ENCODE results near the gene TAF1L.
"Not testable (repeated sequence)": the region's sequence is repeated elsewhere in the genome, so short reads cannot be mapped to it uniquely, and the experiment has no call there.

Gene TAF1L, protein sequence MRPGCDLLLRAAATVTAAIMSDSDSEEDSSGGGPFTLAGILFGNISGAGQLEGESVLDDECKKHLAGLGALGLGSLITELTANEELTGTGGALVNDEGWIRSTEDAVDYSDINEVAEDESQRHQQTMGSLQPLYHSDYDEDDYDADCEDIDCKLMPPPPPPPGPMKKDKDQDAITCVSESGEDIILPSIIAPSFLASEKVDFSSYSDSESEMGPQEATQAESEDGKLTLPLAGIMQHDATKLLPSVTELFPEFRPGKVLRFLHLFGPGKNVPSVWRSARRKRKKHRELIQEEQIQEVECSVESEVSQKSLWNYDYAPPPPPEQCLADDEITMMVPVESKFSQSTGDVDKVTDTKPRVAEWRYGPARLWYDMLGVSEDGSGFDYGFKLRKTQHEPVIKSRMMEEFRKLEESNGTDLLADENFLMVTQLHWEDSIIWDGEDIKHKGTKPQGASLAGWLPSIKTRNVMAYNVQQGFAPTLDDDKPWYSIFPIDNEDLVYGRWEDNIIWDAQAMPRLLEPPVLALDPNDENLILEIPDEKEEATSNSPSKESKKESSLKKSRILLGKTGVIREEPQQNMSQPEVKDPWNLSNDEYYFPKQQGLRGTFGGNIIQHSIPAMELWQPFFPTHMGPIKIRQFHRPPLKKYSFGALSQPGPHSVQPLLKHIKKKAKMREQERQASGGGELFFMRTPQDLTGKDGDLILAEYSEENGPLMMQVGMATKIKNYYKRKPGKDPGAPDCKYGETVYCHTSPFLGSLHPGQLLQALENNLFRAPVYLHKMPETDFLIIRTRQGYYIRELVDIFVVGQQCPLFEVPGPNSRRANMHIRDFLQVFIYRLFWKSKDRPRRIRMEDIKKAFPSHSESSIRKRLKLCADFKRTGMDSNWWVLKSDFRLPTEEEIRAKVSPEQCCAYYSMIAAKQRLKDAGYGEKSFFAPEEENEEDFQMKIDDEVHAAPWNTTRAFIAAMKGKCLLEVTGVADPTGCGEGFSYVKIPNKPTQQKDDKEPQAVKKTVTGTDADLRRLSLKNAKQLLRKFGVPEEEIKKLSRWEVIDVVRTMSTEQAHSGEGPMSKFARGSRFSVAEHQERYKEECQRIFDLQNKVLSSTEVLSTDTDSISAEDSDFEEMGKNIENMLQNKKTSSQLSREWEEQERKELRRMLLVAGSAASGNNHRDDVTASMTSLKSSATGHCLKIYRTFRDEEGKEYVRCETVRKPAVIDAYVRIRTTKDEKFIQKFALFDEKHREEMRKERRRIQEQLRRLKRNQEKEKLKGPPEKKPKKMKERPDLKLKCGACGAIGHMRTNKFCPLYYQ (N-terminal part only)

DNA sequence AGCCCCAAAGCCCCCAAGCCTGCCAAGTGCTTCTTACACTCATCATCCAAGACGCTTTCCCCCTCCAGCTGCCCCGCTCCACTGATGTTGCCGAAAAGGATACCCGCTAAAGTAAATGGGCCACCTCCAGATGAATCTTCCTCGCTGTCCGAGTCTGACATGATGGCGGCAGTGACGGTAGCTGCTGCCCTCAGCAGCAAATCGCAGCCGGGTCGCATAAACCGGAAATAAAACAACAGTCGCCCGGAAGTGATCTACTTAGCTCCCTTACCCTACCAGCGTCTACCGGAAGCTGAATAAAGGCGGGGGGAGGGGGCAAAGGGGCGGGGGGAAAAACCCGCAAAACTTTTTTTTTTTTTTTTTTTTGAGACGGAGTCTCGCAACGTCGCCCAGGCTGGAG, at the start of gene TAF1L:
TAF1L (minus strand) TSS at position 308 of the 400 bp plus-strand sequence; CDS start at position 218, 90 bp downstream.
- DNase-seq (ENCODE audit: low read depth in 2 of 2, low spot score in 1 of 2): no peak

DNA sequence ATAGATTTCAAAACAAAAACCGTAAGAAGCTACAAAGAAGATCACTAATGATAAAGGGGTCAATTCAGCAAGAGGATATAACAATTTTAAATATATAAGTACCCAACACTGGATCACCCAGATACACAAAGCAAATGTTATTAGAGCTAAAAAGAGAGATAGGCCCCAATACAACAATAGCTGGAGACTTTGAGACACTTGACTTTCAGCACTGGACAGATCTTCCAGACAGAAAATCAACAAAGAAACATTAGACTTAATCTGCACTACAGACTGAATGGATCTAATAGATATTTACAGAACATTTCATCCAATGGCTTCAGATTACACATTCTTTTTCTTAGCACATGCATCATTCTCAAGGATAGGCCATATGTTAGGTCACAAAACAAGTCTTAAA, 46.3 kb upstream of the TAF1L start:
- DNase-seq (ENCODE audit: low read depth in 2 of 2, low spot score in 1 of 2): no peak

DNA sequence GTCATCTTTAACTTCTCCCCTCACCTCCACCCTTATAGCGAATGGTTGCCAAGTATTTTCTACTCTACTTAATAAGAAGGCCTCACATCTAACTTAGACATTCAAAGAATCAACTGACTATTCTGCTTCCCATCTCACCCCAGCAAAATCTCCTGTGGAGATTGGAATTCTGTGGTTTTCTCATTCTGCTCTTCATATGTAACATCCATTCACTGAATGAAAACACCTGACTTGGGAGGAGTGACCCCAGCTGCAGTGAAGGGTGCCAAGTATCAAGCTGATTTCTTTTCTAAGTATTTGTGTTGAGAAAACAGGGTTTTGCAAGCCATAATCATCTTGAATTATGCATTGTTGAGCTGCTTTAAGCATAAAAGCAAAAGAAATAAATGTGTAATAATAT, 42.5 kb upstream of the TAF1L start:
- no peak for DNase-seq (ENCODE audit: low read depth in 2 of 2, low spot score in 1 of 2)

DNA sequence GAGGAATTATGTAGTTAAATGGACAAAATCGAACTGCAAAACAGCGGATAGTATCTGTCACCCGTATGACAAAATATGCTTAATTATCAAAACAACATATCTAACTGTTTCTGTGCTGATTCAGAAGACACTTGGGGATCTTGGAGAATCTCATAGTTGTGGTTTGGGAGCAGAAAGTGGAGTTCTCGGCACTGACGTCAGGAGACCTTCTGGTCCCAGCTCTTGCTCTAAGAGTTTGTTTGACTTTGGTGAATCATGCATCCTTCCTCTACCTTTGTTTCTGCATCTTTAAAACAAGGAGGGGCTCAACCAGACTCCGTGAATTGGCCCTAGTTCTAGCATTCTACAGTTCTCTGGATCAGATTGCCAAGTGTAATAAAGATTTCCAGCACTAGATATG, 37.0 kb upstream of the TAF1L start:
- DNase-seq (ENCODE audit: low read depth in 2 of 2, low spot score in 1 of 2): no peak

DNA sequence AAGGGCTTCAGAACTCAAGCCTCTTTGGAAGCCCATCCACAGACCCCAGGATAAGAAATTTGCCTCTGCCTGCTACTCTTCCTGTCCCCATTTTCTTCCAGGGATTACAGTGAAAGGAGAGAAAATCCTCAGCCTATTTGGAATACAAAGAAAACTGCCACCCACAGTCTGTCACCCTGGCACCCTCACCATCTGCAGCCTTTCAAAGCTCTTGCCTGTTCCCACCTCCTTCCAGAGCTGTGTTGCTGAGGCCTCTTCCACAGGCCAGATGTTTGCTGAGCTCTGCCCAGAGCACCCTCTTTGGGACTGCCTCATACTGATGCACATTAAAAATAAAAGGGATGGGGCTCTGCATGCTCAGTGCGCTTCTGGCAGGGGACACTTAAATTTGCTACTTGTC, 35.9 kb upstream of the TAF1L start:
- DNase-seq (ENCODE audit: low read depth in 2 of 2, low spot score in 1 of 2): no peak

DNA sequence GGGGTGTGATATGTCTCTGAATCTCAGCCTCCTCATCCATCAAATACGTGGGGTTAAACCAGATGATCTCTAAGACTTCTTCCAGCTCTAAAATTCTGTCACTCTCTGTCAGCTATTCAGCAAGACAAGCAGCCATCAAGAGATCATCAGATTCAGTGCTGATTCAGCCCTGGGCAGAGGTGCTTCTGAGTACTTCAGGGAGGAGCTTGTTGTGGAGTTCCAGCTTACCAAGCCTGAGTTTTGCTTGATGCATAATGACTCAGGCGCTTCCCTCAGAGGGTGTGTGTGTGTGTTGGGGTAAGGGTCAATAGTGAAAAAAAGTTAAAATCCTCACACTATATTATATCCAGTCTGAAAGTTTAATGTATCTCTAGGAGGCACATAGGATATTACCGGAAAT, 29.6 kb upstream of the TAF1L start:
- DNase-seq (ENCODE audit: low read depth in 2 of 2, low spot score in 1 of 2): no peak

DNA sequence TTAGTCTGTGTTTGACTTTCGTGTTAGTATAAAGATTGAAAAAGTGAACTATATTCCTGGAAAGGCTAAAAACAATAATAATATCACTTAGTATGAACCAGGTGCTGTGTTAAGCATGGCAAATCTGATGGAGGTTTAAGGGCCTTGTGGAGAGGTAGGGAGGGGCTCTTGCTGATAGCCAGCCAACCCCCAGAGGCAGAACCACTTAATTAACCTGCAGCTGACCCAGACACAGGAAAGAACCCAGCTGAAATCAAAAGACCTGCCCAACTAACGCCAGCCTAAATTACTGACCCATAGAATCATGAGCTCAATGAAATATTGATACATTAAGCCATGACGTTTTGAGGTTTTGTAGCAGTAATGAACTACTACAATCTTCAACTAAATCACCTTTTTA, 28.3 kb upstream of the TAF1L start:
- no peak for DNase-seq (ENCODE audit: low read depth in 2 of 2, low spot score in 1 of 2)

DNA sequence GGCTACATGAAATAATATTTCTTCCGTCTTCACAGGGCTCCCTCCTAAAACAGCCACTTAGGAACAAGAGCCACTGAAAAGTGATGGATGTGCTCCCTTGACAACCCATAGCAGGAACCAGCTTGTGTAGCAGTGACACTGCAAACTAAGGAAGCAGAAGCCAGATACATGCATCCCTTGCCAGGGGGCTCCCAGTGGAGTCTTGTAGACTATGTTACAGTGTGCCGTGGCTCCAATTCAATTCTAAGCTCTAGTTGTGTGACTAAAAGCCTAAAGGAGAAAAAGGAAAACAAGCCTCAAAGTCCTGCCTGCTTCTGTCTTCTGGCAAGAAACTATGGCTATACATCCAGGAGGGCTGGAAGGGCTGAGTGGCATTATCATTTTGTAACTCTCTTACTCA, 12.2 kb upstream of the TAF1L start:
- DNase-seq (ENCODE audit: low read depth in 2 of 2, low spot score in 1 of 2): no peak

DNA sequence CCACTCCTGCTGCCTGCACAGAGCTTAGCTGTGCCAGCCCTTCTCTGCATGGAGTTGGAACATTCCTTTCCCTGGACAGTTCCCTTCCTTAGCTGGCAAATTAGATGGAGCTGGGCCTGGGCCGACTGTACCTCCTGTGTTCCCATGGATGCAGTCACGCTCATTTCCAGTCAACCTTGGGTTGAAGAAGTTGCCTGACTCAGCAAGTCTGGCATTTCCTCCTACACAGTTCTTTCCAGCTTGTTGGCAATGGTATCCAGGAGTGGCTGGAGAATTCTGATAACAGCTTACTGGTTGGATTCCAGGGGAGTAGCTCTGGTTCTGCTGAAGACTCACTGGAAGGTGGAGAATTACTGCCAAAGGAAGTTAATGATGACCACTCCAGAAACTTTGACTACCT, 9.2 kb upstream of the TAF1L start:
- DNase-seq (ENCODE audit: low read depth in 2 of 2, low spot score in 1 of 2): no peak

DNA sequence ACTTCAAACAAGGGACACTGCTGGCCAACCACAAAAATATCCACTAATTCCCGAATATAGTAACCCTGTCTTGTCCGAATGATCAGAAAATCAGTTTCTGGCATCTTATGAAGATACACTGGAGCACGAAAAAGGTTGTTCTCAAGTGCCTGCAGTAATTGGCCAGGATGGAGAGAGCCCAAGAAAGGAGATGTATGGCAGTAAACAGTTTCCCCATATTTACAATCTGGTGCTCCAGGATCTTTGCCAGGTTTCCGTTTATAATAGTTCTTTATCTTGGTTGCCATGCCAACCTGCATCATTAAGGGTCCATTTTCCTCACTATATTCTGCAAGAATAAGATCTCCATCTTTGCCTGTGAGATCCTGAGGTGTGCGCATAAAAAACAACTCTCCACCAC, 2.3 kb downstream of the TAF1L start:
- not testable (repeated sequence) for DNase-seq (ENCODE audit: low read depth in 2 of 2, low spot score in 1 of 2)

DNA sequence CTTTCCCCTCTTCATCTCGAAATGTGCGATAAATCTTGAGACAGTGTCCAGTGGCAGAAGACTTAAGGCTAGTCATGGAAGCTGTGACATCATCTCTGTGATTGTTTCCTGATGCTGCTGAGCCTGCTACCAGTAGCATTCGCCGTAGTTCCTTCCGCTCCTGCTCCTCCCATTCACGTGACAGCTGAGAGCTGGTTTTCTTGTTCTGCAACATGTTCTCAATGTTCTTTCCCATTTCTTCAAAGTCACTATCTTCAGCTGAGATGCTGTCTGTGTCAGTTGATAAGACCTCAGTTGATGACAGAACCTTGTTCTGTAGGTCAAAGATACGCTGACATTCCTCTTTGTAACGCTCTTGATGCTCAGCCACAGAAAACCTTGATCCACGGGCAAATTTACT, 3.5 kb downstream of the TAF1L start:
- DNase-seq (ENCODE audit: low read depth in 2 of 2, low spot score in 1 of 2): no peak

DNA sequence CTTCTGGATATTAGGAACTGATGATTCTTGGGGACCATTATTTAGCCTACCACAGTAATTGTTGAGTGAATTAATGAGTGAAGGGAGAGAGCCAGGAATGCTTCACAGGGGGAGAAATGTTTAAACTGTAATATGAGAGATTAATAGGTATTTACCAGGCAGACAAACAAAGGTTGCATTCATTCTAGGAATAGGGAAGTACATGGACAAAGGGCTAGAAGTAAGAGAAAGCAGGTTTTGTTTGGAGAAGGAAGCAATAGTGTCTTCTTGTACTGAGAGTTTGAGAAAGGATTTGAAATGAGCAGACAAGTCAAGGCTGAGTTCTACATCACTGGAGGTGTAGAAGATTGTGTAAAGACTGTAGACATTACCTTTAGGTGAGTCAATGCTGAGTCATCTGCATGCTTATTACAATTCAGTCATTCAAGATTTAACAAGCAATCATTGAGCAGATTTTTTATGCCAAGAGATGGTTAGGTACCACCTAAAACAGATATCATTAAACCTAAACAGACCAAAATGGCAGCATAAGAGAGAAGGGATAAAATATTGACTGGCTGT, 8.0 kb downstream of the TAF1L start:
- no peak for DNase-seq (ENCODE audit: low read depth in 2 of 2, low spot score in 1 of 2)

DNA sequence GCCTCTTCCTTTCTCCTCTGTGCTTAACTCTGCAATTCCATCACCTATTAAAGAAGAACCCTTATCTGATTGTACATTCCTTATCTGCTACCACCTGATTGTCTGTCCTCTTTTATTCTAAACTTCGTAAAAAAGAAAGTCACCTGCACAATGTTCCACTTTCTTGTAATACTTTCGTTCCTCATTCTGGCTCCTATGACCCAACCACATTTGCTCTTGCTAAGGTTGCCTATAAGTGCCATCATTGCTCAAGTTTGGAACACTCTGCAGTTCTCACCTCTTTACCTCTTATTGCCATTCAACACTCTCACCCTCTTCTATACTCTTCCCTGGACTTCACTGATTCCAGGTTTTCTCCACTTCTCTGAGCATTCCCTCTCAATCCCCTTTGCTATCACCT, 10.1 kb downstream of the TAF1L start:
- no peak for DNase-seq (ENCODE audit: low read depth in 2 of 2, low spot score in 1 of 2)

DNA sequence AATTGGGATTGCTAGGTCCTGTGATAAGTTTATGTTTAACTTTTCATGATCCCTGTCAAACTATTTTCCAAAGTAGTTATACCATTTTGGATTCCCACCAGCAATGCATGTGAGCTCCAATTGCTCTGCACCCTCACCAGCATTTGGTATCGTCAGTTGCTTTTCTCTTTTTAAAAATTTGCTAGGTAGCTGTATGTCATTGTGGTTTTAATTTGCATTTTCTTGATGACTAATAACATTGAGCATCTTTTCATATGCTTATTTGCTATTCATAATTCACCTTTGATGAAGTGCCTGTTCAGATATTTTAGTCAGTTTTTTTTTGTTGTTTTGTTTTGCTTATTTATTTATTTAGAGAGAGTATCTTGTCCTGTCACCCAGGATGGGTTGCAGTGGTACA, 12.5 kb downstream of the TAF1L start:
- DNase-seq (ENCODE audit: low read depth in 2 of 2, low spot score in 1 of 2): no peak

DNA sequence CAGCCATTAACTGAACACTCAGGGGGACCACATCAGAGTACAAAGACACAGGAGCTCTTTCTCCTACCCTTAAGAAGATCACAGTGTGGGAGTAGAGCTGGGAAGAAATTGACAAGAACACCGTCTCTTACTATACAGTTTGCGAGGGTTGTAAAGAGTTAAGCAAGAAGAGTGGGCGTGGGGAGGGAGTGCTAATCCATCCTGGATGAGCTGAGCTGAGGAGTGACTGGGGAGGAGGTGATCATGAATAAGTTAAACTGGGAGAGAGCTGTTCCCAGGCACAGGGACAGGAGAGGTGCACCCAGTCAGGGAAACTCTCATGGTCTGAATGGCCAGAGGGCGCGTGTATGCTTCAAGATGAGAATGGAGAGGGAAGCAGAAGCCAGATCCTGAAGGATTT, 17.2 kb downstream of the TAF1L start:
- DNase-seq (ENCODE audit: low read depth in 2 of 2, low spot score in 1 of 2): no peak

DNA sequence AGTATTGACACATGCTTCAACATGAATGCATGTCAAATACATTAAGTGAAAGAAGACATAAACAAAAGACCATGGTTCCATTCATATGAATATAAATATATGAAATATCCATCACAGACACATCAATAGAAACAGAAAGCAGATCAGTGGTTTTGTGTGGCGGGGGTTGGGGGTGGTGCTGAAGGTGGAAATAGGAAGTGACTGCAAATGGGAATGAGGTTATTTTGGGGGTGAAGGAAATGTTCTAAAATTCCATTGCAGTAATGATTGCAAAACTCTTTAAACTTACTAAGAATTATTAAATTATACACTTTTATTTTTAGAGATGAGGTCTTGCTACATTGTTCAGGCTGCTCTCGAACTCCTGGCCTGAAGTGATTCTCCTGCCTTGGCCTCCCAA, 28.7 kb downstream of the TAF1L start:
- DNase-seq (ENCODE audit: low read depth in 2 of 2, low spot score in 1 of 2): no peak

DNA sequence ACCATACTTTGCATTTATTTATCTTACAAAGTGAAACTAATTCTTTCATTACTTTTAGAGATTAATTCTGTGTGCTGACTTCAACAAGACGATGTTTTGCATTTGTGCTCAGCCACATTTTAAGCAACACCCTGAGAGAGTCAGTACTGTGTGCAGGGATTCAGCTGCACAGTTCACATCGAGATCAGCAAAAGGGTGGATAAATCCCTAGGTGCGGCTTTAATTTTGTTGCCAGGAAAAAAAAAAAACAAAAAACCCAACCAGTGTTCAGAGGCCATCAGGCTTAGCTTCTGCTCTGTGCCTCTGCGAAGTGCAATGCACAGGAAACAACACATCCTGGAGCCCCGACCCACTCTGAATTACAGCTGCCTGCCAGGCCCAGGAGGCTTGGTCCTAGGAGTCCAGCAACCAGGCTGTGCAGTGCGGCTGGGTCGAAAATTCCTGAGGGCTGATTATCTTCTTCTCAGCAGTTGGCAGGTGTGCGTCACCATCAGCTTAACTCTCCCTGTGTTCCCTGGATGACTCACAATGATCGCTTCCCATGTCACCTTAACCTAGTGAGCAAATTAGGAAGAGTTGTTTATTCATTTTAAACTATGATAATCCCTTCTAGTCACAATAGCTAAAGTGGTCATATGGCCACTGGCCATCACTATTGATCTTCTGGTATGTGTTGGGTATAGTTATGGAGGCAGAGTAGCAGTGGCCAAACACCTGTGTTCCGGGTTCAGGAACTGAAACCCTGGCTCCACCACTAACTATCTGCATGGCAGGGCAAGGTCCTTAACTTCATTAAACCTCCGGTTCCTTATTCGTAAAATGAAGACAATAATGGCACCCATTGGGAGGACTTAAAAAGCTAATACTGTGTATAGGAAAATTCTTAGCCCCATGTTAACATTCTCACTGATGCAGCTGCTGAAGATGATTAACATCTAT, 31.3 kb downstream of the TAF1L start:
- no peak for DNase-seq (ENCODE audit: low read depth in 2 of 2, low spot score in 1 of 2)

DNA sequence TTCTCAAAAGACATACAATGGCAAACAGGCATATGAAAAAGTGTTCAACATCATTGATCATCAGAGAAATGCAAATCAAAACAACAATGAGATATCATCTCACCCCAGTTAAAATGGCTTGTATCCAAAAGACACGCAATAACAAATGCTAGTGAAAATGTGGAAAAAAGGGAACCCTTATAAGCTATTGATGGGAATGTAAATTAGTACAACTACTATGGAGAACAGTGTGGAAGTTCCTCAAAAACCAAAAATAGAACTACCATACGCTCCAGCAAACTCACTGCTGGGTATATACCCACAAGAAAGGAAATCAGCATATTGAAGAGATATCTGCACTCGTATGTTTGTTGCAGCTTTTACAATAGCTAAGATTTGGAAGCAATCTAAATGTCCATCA, 36.4 kb downstream of the TAF1L start:
- not testable (repeated sequence) for DNase-seq (ENCODE audit: low read depth in 2 of 2, low spot score in 1 of 2)

DNA sequence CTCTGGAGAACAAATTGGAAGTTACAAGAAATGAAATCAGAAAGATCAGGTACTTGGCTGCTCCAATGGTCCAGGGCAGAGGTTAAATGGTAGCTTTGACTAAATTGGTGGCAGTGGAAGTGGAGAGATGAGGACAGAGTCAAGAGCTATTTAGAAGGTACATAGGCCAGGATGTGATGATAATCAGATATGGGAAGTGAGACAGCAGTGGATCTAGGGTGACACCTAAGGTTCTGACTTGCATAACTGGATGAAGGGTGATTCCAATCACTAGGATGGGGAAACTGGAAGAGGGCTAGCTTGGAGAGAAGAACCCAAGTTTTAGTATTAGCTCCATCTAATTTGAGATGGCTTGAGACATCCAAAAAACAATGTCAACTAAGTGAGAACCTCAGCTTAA, 38.5 kb downstream of the TAF1L start:
- DNase-seq (ENCODE audit: low read depth in 2 of 2, low spot score in 1 of 2): no peak
